Activated T-cell treated with anti-CD3 and anti-CD28 coated beads for 1 hour (primary cell): ENCODE results near the gene SSR2.

ENCODE experiments used
- DNase-seq: peaks from one replicate; pipeline ENCODE4 v3.0.0-alpha.2; 2020; ENCODE audit warnings: low read depth

Gene SSR2

DNA sequence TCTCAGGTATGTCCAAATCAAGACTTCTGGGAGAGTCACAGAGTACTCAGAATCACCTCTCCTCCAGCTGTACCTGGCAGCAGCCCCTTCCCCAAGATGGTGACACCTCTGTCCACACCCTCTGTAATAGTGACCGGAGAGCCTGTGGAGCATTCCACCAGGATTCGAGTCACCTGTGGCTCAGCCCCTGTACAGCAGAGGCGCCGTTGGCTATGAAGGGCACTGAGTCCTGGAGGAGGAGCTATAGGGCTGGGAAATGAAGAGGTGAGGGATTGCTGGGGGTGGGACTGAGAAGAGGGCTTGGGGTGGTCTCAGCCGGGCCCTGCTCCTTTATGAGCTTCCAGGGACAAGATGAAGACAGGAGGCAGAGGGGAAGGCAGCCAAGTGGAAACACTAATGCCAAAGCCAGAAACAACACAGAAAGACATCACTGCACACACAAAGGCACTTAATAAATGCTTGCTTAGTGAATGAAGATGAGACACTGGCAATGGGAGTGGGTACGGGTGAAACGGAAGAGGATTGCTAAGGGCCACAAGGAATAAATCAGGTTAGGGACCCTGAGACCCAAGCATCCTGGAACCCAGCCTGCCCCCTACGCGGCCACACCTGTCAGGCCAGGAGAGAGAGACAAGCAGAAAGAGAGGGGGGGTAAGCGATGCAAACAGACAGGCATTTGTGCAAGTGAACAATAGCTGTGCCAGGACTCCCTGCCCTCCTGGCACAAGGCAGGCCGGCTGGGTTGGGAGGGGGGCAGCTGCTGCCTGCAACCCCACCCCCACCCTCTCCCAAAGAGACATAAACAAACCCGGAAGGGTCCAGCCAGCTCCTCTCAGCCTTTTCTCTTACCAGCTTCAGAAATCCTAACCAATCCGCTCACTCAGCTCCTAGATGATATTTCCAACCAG, 46.3 kb downstream of the SSR2 start:
- DNase-seq: no peak

DNA sequence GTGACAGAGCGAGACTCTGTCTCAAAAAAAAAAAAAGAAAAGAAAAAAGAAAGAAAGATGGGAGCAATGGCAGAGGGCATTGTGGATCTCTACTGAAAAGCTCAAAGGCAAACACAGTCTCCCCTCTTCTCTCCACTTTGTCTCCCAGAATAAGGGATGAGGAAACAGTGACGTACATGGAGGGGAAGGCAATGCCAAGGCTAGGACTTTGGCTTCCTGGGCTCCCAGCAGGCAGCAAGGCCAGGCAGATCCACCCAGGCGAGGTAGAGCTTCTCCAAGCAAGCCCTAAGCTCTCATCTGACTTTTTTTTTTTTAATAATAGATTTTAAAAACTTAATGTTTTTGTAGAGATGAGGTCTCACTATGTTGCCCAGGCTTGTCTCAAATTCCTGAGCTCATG, 47.0 kb downstream of the SSR2 start:
- no peak for DNase-seq

DNA sequence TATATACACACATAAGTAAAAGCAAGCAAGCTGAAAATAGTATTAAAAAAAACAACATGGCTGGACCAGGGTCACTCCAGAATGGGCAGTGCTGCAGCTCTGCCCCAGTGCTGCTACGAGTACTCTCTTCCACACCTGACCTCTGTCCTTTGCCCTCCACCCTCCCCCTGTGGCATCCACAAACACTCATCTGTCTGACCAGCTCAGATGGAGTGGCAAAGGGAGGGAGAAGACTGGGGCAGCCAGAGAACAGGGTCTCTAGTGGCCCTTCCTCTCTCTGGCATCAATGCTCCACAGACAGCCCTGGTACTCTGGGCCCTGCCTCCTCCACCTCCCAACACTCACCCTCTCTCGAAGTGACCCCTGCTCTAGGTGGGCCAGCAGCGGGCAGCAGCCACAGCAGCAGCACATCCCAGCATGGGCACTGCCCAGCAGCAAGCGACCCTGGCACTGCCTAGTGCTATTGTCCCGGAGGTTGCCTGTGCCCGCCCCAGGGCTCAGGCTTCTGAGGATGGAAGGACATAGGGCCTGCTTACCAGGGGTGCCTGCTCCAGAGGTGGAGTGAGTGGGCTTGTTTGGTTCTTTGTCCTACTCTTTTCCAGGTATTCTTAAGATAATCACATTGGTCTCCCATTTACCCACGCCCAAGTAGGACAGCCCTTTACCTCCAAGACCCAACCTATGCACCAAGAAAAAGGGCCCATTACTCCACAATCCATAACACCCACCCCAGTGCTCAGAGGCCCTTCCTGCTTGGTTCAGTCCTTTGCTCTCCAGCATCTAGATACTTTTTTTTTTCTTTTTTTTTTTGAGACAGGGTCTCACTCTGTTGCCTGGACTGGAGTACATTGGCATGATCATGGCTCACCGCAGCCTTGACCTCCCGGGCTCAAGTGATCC, 48.6 kb downstream of the SSR2 start:
- DNase-seq: no peak

DNA sequence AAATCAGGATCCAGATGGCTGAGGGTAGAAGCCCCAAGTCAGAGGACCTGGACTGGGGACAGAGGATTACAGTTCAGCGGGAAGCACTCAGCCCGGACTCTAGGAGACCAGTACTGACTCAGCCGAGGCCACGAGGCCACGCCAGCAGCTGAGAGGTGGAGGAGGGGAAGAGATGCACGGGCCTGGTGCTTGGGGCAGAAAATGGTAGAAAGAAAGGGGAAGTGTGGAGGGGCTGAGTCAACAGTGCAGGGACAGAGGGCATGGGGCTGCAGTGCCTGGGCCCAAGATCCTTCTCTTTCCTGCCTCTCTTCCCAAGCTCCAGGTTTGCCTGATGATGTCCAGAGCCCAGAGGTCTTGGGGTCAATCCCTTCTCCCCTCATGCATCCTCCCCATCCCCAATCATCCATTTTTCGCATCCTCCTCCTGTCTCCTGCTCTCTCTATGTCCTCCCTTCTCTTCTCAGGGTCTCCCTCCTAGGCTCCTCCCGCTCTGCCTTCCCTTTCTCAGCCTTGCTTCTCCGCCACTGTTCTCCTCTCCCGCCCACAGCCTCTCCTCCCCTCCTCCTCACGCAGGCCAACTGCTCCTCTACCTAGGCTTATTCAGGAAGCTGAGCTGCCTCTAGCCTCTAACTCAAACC, 50.1 kb downstream of the SSR2 start:
- DNase-seq: no peak

DNA sequence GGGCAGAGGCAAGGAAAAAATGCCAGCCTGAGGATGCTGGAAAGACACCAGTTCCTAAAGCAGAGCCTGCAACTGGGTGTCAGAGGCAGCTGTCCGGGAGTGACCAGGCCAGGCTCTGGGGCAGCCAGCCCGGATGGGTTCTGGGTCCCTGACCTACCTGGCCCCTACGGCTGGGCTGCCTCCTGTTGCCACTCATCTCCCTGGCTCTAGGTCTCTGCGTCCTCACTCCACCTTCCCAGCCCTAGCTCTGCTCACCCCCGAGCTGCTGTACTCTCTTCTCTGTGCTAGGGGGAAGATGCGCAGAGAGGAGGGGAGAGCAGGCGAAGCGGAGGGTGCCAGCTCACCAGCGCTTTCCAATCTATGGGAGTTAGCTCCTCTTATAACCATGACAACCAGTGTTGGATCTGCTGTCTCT, 51.4 kb downstream of the SSR2 start:
- no peak for DNase-seq

DNA sequence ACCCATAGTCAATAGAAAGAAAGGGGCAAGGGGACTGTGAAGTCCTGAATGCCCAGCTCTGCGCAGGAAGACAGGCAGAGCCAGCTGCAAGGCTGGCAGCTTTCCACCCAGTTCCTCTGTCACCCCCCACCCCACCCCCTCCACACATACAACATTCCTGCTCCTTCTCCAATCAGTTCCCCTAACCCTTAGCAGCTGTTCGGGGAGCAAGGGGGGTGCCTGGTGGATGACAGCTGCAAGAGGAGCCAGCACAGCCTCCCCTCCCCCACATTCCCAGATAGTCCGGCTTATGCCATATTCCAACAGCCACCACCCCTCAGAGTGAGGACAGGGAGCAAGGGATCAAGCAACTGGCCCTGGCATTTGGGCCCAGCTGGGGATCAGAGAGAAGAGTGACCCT, 52.1 kb downstream of the SSR2 start:
- DNase-seq: no peak

DNA sequence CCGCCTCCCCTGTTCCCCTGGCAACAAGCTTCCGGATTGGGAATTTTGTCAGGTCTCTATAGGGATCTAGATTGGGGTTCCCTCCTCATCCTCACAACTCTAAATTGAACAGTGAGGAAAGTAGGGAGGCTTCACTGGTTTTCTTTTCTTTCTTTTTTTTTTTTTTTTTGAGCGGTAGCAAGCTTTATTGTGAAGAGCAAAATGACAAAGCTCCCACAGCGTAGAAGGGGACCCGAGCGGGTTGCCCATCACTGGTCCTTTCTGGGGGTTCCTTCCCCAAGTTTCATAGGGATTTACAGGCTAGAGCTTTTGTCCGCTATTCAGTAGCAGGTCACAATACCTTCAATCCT, 52.7 kb downstream of the SSR2 start:
- DNase-seq: no peak

DNA sequence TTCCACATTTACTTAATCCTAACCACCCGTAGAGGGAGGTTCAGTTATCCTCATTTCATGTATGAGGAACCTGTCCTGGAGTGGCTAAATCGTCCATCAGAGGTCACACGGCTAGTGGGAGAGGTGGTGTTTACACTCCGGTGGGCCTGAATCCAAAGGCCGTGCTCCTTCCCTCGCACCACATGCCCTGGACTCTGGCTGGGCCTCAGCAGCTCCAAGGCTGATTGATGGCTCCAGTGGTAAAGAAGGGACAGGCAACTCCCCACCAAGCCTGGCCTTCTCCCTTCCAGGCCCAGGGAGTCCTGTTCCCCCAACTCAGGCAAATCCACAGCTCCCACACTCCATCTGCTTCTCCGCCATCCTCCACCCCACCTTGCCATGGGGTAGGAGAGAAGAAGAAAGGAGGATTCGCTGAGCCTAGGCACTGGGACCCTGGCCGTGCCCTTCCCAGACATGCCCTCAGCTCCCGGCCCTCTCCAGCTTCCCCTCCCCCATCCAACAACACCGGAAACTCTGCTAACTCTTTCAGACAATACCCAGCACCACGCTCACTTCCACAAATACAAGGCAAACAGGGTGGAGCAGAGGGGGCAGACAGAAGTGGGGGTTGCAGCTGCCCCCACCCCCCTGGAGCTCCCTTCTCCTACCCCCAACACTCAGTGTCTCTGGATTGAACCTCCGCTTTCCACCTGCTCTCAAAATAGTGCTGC, 53.3 kb downstream of the SSR2 start:
- DNase-seq: no peak

DNA sequence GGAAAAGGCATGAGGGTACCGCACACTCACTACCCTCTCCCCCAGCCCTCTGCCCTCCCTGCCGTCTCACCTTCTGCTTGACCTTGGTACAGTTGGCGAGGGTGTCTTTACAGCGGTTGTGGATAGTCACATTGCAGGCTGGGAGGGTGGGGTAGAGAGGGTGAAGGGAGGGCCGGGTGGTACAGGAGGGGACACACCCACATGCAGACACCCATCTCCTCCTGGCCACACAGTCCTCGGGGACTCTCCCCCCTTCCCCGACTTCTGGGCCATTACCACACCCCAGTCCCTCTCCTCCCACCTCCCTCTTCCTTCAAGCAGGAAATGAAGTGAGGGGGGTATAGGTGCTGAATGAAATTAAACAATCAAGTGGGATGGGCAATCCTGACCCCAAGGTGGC, 54.0 kb downstream of the SSR2 start:
- DNase-seq: no peak

DNA sequence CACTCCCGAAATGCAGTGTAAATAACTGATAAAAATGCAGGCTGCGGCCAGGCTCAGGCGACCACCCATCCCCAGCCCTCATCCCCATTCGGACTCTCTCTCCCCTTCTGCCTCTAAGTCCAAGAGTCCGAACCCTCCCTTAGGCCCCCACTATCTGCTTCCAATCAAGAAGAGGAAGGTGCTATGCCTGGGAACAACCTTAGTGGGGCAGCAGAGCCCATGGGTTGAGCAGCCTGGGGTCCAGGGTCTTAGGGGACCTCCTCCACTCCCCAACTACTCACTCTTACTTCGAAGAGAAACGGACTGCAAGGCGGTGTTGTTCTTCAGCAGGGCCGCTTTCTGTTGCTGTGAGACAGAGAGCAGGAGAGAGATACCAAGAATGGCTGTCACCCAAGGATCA, 54.6 kb downstream of the SSR2 start:
- DNase-seq: no peak

DNA sequence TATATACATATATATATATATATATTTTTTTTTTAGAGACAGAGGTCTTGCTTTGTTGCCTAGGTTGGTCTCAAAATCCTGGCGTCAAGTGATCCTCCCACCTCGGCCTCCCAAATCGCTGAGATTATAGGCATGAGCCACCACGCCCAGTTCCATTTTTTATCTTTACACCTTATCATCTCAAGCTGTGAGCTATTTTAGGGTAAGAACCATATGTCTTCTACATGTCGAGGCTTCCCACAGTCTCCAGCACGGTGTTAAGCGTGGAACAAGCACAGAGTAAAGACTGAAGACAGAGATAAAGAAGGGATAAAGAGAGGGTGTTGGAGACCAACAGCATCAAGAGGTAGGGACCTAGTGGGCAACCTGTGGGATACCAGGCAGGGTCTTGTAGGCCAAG, 56.6 kb downstream of the SSR2 start:
- DNase-seq: no peak

DNA sequence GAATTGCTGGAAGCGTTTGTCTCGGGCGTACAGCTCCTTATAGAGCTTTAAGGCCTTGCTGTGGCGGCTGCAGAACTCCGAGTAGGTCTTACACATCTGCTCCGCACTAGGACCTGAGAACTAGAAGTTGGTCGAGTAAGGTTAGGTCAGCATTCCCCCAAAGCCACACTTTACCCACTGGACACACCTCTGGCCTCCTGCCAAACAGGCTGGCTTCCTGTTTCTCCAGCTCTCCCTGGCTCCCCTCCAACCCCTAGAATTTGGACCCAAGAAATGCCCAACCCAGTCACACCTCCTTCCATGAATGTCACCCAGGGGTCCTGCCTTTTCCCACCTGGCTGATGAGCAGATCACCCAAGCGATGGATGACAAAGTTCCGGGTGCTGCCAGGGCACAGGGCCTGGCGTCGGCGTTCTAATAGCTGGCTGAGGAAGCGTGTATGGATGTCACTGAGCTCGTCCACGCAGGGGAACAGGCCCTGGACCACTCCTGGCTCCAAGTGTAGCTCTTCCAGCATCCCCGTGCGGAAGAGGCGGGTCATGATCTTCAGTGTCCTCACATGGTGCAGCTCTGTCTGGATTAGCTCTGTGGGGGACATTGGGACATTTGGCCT, 58.0 kb downstream of the SSR2 start:
- DNase-seq: no peak

DNA sequence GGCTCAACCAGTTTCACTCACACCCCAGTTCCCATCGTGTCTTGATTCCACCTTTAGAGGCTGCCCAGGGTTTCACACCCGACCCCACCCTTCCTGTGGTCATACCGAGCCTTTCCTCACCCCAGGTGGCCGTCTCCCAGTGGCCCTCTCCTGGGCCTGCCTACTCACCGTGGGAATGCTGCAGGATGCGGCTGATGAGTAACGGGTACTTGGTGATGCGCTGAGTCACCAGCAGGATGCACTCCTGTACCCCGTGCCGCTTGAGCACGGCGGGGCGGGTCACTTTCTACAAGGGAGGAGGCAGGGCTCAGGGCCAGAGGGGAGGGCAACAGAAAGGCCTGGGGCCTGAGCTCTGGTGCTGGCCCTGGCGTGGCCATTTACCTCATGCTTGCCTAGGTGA, 58.8 kb downstream of the SSR2 start:
- no peak for DNase-seq

DNA sequence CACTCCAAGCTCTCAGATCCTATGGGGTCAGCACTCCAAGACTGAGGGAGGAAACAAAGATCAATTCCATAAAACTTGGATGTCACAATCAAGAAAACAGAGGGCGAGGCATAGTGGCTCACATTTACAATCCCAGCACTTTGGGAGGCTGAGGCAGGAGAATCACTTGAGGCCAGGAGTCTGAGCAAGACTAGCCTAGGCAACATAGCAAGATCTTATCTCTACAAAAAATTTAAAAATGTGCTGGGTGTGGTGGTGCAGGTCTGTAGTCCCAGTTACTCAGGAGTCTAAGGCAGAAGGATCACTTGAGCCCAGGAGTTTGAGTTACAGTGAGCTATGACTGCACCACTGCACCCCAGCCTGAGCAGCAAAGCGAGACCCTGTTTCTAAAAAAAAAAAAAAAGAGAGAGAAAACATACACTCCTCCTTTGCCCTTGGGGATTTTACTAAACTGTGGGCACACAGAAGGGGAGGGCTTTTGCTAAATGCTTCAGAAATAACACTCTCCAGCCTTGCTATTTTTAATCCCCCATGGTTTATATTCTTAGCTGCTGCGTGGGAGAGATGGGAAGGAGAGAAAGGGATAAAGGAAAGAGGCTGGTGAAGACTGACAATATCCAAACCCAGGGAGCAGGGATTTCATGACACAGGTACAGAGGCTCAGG, 60.5 kb downstream of the SSR2 start:
- no peak for DNase-seq
